GM18526 (cell line): Measurements from ENCODE around the gene FTH1.
A peak's percentile ranks its signal among the peaks of the same experiment; 100 is the strongest.

Experiments used
- POLR2A ChIP-seq: IDR thresholded peaks from 3 replicates; pipeline ENCODE4 v1.6.1; 2011; ENCODE audit not compliant: insufficient read length; ENCODE audit errors: extremely low read depth

The FTH1 gene

GRCh38 chr11:61971248-61972111 is 4.0 kb upstream of the FTH1 start:
- TF ChIP-seq POLR2A, result no peak

DNA sequence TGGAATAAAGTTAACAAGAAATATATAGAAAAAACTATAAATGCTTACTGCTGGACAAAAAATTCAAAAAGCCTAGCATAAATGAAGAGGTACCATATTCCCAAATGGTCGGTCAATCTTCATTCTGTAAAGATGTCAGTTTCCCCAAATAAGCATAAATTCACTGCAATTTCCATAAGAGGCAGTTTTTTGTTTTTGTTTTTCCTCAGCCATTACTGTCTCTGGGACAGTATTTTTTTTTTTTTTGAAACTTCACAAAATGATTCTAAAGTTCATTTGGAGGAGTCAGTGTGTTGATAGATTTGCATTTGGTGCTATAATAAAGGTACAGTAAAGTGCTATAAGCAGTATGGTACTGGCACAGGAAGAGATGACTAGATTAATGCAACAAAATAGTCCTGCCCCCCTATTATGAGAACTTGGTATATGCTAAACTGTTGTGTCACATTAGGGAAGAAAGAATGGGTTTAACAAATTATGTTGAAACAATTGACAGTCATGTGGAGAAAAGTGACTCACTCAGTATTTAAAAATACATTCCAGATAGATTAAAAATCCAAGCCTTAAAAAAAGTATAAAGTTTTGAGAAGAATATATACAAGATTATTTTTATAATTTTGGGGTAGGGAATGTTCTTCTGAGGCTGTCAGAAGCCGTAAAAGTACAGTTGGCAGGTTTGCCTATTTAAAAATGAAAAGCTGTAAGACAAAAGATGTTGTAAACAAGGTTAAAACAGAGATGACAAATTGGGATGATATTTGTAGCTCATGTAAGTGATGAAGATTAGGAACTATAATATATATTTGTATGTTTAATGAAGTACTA is 2.6 kb upstream of the FTH1 start:
- TF ChIP-seq POLR2A, result no peak

DNA sequence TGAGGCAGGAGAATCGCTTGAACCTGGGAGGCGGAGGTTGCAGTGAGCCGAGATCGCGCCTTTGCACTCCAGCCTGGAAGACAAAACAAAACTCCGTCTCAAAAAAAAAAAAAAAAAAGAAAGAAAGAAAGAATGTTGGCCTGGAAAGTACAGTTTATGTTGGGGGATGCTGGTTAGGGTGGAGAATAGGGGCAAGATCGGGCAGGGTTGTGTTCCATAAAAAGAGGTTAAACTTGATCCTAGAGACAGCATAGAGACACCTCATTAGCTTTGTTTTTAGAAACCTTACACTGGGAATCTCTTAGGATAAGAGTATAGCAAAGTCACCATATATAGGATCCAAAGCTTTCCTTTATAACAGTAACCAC is 1.9 kb upstream of the FTH1 start:
- no peak for TF ChIP-seq POLR2A

DNA sequence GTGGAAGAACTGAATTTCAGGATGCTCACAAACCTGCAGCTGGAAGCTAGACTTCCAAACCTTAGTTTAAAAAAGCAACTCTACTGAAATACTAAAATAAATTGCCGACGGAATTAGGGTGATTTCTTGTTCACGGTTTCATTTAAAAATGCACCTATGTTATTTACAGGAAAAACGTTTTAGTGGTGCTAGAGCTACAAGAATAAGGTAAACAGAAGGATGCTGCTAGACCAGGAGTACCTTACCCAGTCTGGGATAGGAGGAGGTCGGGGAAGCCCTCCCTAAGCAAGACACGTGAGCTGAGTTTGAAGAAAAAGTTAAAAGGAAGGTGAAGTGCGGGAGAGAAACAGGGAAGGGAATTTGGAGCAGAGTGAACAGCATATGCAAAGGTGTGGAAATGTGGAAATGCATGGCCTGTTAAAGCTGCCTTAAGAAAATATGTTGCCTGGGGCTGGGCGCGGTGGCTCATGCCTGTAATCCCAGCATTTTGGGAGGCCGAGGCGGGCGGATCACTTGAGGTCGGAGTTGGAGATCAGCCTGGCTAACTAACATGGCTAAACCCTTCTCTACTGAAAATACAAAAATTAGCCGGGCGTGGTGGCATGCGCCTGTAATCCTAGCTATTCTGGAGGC is 1.4 kb upstream of the FTH1 start:
- no peak for TF ChIP-seq POLR2A

DNA sequence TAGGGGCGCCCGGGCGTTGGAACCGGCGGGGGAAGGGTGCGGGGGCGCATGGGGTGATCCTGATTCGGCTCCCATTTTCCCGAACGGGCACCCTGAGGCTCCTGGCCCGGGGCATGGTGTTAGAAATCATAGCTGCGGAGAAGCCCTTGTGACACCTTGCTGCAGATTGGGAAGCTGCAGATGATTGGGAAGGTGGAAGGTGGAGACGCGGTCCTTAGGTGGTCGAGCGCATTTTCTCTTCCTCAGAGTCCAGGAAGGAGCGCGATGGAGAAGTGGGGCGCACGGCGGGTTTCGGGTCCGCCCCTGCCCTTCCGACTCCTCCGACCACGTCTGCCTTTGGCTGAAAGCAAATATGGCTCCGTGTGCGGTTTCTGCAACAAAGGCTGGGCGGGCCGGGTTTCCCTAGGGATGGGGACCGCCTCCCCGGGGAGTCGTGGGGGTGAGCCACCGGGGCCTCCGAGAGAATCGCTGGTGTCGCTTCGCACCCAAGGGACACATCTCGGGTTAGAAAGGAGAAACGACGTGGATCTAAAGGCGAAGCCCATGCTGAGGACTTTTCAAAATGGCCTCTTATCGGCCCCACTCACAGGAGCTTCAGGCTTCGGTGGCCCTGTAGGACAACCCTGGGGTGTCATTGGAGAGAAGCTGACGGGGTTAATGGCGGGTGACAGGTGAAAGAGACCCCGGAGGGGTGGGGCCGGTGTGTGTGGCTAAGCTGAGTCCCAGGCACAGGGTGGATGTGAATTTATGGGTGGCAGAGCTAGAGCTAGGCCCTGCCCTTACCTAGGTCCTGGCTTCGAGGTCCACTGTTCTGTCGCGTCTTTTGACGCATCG is 707 bp upstream of the FTH1 start:
- no peak for TF ChIP-seq POLR2A

- no peak for TF ChIP-seq POLR2A
Observed at GRCh38 chr11:61966734-61967115, 709 bp downstream of the FTH1 start.

- TF ChIP-seq POLR2A, result peak; percentile 33
Observed at GRCh38 chr11:61964058-61964665, 3.3 kb downstream of the FTH1 start.

DNA sequence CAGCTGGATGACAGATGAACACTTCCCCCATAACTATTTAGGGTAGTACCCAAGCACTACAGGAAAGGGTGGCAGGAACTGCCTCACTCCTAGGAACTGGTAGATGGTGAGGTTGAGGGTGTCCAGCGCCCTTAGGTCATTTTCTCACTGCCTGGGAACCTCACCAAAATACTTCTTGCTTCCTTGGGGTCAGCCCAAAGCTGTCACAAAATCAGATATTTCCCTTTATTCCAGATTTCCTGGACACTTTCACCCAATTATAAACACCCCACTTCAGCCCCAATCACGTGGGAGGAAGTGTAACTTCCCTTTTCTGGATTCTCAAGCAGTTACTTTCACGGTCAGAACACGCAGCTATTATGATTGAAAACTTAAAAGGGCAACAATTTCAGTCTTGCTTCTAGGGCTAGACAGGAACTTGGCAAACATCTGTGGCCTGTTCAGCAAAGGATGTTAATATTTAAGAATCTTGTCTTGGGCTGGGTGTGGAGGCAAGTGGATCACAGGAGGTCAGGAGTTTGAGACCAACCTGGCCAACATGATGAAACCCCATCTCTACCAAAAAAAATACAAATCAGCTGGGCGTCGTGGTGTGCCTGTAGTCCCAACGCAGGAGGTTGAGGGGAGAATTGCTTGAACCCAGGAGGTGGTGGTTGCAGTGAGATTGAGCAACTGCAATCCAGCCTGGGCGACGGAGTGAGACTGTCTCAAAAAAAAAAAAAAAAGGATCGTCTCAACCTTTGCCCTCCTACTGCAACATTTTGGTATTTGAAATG is 4.0 kb downstream of the FTH1 start:
- no peak for TF ChIP-seq POLR2A

DNA sequence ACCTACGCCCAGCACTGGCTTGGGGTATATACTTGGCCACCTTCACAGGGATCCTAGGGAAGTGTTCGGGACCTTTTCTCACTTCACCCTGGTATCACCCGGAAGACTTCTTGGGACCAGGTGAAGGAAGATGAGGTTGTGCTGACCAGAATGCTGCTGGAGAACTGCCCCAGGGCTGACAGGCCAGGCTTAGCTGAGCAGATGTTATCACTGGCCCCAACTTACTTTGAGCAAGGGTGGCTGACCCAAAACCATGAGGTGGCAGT is 4.5 kb downstream of the FTH1 start:
- TF ChIP-seq POLR2A, result peak; percentile 29

DNA sequence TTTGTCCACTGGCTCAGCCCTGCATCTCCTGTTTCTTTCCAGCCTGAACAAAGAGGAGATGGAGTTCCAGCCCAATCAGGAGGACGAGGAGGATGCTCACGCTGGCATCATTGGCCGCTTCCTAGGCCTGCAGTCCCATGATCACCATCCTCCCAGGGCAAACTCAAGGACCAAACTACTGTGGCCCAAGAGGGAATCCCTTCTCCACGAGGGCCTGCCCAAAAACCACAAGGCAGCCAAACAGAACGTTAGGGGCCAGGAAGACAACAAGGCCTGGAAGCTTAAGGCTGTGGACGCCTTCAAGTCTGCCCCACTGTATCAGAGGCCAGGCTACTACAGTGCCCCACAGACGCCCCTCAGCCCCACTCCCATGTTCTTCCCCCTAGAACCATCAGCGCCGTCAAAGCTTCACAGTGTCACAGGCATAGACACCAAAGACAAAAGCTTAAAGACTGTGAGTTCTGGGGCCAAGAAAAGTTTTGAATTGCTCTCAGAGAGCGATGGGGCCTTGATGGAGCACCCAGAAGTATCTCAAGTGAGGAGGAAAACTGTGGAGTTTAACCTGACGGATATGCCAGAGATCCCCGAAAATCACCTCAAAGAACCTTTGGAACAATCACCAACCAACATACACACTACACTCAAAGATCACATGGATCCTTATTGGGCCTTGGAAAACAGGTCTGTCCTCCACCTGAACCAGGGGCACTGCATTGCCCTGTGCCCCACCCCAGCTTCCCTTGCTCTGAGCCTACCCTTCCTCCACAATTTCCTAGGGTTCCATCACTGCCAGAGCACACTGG is 5.0 kb downstream of the FTH1 start:
- TF ChIP-seq POLR2A, result no peak

DNA sequence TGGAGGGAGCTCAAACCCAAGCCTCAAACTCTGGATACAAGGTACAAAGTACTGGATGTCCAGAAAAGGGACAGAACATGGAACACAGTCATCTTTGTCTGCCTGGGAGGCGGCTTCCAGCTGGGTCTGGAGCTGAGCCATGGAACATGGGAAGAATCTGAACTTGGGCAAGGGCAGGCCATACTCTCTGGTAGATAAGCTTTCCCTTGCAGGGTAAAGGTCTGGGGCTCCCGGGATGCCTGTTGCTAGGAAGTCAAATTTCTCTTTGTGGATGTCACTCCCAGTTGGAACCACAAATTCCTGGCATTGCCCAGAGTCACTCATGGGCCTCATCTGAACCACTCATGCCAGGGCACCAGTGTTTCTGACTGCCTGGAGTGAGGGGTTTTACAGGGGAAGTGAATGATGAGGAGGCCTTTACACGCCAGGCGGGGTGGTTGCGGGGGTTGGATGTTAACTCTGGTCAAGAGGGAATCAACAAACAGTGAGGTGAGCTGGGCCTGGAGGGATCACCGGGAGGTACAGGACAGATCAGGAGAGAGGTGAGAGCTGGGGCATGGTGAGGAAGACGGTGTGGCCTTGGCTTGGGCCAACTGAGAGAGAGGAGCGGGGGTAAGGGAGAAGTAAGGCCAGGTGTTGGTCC is 5.7 kb downstream of the FTH1 start:
- no peak for TF ChIP-seq POLR2A

- no peak for TF ChIP-seq POLR2A
Observed at GRCh38 chr11:61960532-61960931, 6.9 kb downstream of the FTH1 start.

DNA sequence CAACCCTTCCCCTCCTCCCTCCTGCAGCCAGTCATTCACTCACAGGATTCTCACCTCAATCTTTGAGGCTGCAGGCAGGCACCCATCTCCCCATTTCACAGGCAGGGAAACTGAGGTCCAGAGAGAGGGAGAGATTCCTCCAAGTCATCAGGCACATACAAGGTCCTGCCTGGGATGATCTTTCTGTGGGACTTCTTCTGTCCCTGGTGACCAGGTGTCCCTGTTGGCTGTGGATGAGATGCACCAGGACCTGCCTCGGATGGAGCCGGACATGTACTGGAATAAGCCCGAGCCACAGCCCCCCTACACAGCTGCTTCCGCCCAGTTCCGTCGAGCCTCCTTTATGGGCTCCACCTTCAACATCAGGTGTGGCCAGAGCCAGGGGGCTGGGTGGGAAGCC is 7.8 kb downstream of the FTH1 start:
- TF ChIP-seq POLR2A, result no peak
